Measurements from ENCODE around the gene TAF11L5. TPM values are rescaled to one million over a fixed set of nuclear protein-coding genes. Genes with fewer than 3 reads are reported as not detected.
"Not testable (repeated sequence)": the region's sequence is repeated elsewhere in the genome, so short reads cannot be mapped to it uniquely, and the experiment has no call there.

Gene TAF11L5
- total RNA-seq, 1 experiment from 2014 or later: not detected

- Histone ChIP-seq H3K4me2 (ENCODE audit: low read length) (no peak overlapping the region), H3K36me3 (ENCODE audit: control insufficient read depth in 1 of 2, insufficient read depth in 2 of 2, low read length in 2 of 2) (no peaks in the 10 kb centered on the region), H4K20me1 (ENCODE audit: insufficient read depth) (no peaks in the 10 kb centered on the region), H3K79me2 (ENCODE audit: insufficient read depth, low read length) (no peaks in the 10 kb centered on the region), H3K27ac (ENCODE audit: low read depth, low read length) (no peak overlapping the region), H2AFZ (ENCODE audit: low read depth, low read length, poor library complexity, severe bottlenecking) (no peak overlapping the region), H3K9me2 (ENCODE audit: insufficient read depth) (no peaks in the 10 kb centered on the region), H3K9me3 (ENCODE audit: control insufficient read depth in 1 of 2, insufficient read depth in 1 of 2, low read depth in 1 of 2, low read length in 2 of 2) (no peaks in the 10 kb centered on the region), H3K4me3 (replicated peaks in 1 of 2; ENCODE audit: low read depth in 1 of 2, low read length in 2 of 2) (no peak overlapping the region), H3K9ac (ENCODE audit: low read length) (no peak overlapping the region), H3K27me3 (ENCODE audit: insufficient read depth, low read length) (no peaks in the 10 kb centered on the region), H3K4me1 (ENCODE audit: control insufficient read depth in 1 of 2, insufficient read depth in 2 of 2, low read length in 2 of 2) (no peaks in the 10 kb centered on the region)
- TF ChIP-seq POLR2AphosphoS5 (IDR thresholded peaks at IDR 0.05; ENCODE audit: low read depth, low read length) (no peak), POLR2A (IDR thresholded peaks at IDR 0.05; ENCODE audit: borderline replicate concordance, extremely low read depth, insufficient read depth, insufficient read length) (no peak), EGR1 (IDR thresholded peaks at IDR 0.05; ENCODE audit: low read depth) (no peak), SP1 (IDR thresholded peaks at IDR 0.05; ENCODE audit: low read depth) (no peak), ZFX (IDR thresholded peaks at IDR 0.05) (no peak), EZH2phosphoT487 (IDR thresholded peaks at IDR 0.05; ENCODE audit: borderline replicate concordance) (no peak), SIN3A (IDR thresholded peaks at IDR 0.05; ENCODE audit: low read depth) (no peak), REST (IDR thresholded peaks at IDR 0.05; ENCODE audit: low read depth) (no peak), CBX3 (IDR thresholded peaks at IDR 0.05; ENCODE audit: low read depth) (no peak), YY1 (IDR thresholded peaks at IDR 0.05; ENCODE audit: extremely low read depth, insufficient replicate concordance, low read depth, low read length) (no peak), ZNF274 (IDR thresholded peaks at IDR 0.05; ENCODE audit: low read depth, low read length) (no peak), JUND (IDR thresholded peaks at IDR 0.05) (no peak), EZH2 (IDR thresholded peaks at IDR 0.05) (no peak), RAD21 (IDR thresholded peaks at IDR 0.05; ENCODE audit: low read depth) (no peak), CEBPB (IDR thresholded peaks at IDR 0.05; ENCODE audit: low read depth) (no peak), SRF (IDR thresholded peaks at IDR 0.05; ENCODE audit: low read depth) (no peak), ELF1 (IDR thresholded peaks at IDR 0.05; ENCODE audit: borderline replicate concordance, low read depth) (no peak), CTCF (IDR thresholded peaks at IDR 0.05 in 2 of 3, conservative IDR thresholded peaks at IDR 0.05 in 1 of 3; ENCODE audit: borderline replicate concordance in 1 of 3, insufficient read depth in 1 of 3, low read depth in 2 of 3, low read length in 2 of 3) (no peak), TCF7L2 (IDR thresholded peaks at IDR 0.05; ENCODE audit: borderline replicate concordance, extremely low read depth, insufficient read depth, insufficient read length) (no peak), FOSL1 (IDR thresholded peaks at IDR 0.05; ENCODE audit: low read depth) (no peak)
- POLR2A ChIA-PET: no interaction called here
- no TSS peak for BruUV-seq (replicated peaks)
- CTCF ChIA-PET: no interaction called here
- no peak for DNase-seq (ENCODE audit: low read depth, low spot score)
- no peak for ATAC-seq
- intact Hi-C loops (cut with micrococcal nuclease): no loop called here
- RAD21 ChIA-PET (ENCODE audit: low non-redundant PET in 1 of 2, low total read pairs in 2 of 2, uncharacterized antibody in 2 of 2, unreplicated experiment in 2 of 2): no interaction called here
Measured at GRCh38 chr5:17487174-17487512, 37.9 kb upstream of the TAF11L5 start.

- H3K27ac ChIP-seq (ENCODE audit: low read depth, low read length); H3K36me3 ChIP-seq (ENCODE audit: control insufficient read depth in 1 of 2, insufficient read depth in 2 of 2, low read length in 2 of 2); POLR2A ChIA-PET; H3K79me2 ChIP-seq (ENCODE audit: insufficient read depth, low read length); intact Hi-C loops (cut with micrococcal nuclease); H3K9me3 ChIP-seq (ENCODE audit: control insufficient read depth in 1 of 2, insufficient read depth in 1 of 2, low read depth in 1 of 2, low read length in 2 of 2); RAD21 ChIA-PET (ENCODE audit: low non-redundant PET in 1 of 2, low total read pairs in 2 of 2, uncharacterized antibody in 2 of 2, unreplicated experiment in 2 of 2); H3K9ac ChIP-seq (ENCODE audit: low read length); BruUV-seq (replicated peaks); H3K4me1 ChIP-seq (ENCODE audit: control insufficient read depth in 1 of 2, insufficient read depth in 2 of 2, low read length in 2 of 2); H3K4me2 ChIP-seq (ENCODE audit: low read length); CTCF ChIA-PET; H3K27me3 ChIP-seq (ENCODE audit: insufficient read depth, low read length); H3K9me2 ChIP-seq (ENCODE audit: insufficient read depth); ATAC-seq; H2AFZ ChIP-seq (ENCODE audit: low read depth, low read length, poor library complexity, severe bottlenecking); H3K4me3 ChIP-seq (replicated peaks in 1 of 2; ENCODE audit: low read depth in 1 of 2, low read length in 2 of 2); H4K20me1 ChIP-seq (ENCODE audit: insufficient read depth); DNase-seq (ENCODE audit: low read depth, low spot score): not testable (repeated sequence)
Measured at GRCh38 chr5:17491257-17491656, 33.8 kb upstream of the TAF11L5 start.
